GM12891 (cell line): ENCODE results near the gene FAT1.

ENCODE experiments used
- POLR2A ChIP-seq: IDR thresholded peaks from 2 replicates; pipeline ENCODE4 v1.6.1; 2011; ENCODE audit warnings: low read depth, low read length, control low read depth
- POLR2AphosphoS5 ChIP-seq: IDR thresholded peaks from 2 replicates; pipeline ENCODE4 v1.6.1; 2011; ENCODE audit warnings: low read depth, low read length, control low read depth

DNA sequence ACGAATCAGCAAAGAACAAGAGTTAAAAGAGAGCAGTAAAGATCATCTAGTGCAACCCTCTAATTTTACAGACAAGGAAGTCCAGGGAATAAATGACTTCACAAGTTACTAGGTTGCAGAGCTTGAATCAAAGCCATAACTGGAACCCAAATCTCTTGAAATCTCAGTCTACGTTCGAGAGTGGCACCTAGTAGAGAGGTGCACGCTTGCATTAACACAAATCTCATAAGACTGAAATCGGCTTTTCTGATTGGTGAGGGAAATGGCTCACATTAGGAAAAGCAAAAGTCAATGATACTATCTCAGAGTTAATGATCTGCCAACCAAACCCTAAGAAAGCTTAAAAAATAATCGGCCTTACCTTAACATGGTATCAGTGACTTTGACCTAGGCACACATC lies 43.0 kb downstream of the FAT1 start:
- TF ChIP-seq POLR2A (no peak), POLR2AphosphoS5 (no peak)
